K562 (cell line): ENCODE data around the gene MPZL1.

Experiments
- ARNT ChIP-seq, 2 experiments: fragments of 450-650 bp; IDR thresholded peaks; 2 replicates each; pipeline ENCODE4 v1.6.1; 2016; ENCODE audit warnings: mild to moderate bottlenecking in 1 of 2
- EGR1 ChIP-seq: fragments of 450-650 bp; conservative IDR thresholded peaks from 2 replicates; pipeline ENCODE4 v1.6.1; 2017; ENCODE audit warnings: mild to moderate bottlenecking
- EP300 ChIP-seq: IDR thresholded peaks from 2 replicates; pipeline ENCODE4 v1.6.1; 2012; ENCODE audit warnings: low read length, improper control_type of control experiment
- ESRRA ChIP-seq: fragments of 450-650 bp; IDR thresholded peaks from 2 replicates; pipeline ENCODE4 v1.6.1; 2014; ENCODE audit warnings: low read depth, mild to moderate bottlenecking, moderate library complexity, borderline replicate concordance
- HDAC6 ChIP-seq: IDR thresholded peaks from 2 replicates; pipeline ENCODE4 v1.6.1; 2012; ENCODE audit warnings: low read depth, mild to moderate bottlenecking, control low read depth, inconsistent platforms, low read length, moderate library complexity
- MYC ChIP-seq, 2 experiments: fragments of 250-450 bp in 1 of 2; sonication (Bioruptor Pico) in 1 of 2; IDR thresholded peaks; 2 replicates each; pipeline versions ENCODE4 v1.5.1 to v1.6.1; 2012 to 2021; ENCODE audit warnings: low read depth in 2 of 2, borderline replicate concordance in 1 of 2, improper control_type of control experiment in 1 of 2, low read length in 1 of 2, mild to moderate bottlenecking in 1 of 2, moderate library complexity in 1 of 2
- NFE2L1 ChIP-seq: fragments of 450-650 bp; IDR thresholded peaks from 2 replicates; pipeline ENCODE4 v1.6.1; 2016; ENCODE audit warnings: missing genetic modification characterization, low read depth, mild to moderate bottlenecking, missing compliant biosample characterization, moderate library complexity, borderline replicate concordance
- TGIF2 ChIP-seq: sonication (generic); formaldehyde crosslinking; IDR thresholded peaks from 2 replicates; pipeline ENCODE4 v1.8.1; 2022; ENCODE audit warnings: mild to moderate bottlenecking, missing genetic modification reagents, moderate library complexity
- YY1 ChIP-seq, 3 experiments: IDR thresholded peaks; 2 replicates each; pipeline ENCODE4 v1.6.1; 2011; ENCODE audit warnings: low read length in 2 of 3, mild to moderate bottlenecking in 2 of 3, moderate library complexity in 2 of 3, borderline replicate concordance in 1 of 3, control low read depth in 1 of 3, low read depth in 1 of 3; ENCODE audit not compliant: insufficient read depth in 3 of 3, insufficient replicate concordance in 2 of 3, control insufficient read depth in 1 of 3, insufficient read length in 1 of 3; ENCODE audit errors: extremely low read depth in 1 of 3
- ZBTB8A ChIP-seq: fragments of 450-650 bp; IDR thresholded peaks from 2 replicates; pipeline ENCODE4 v1.6.1; 2018; ENCODE audit warnings: mild to moderate bottlenecking, moderate library complexity; ENCODE audit not compliant: partially characterized antibody
- TF ChIP-seq, protein P1 (sequence below): fragments of 250-450 bp; sonication (Bioruptor Pico); IDR thresholded peaks from 2 replicates; pipeline ENCODE4 v1.5.0; 2021
- TF ChIP-seq, protein P2 (sequence below), 3 experiments: IDR thresholded peaks in 2 of 3; conservative IDR thresholded peaks in 1 of 3; 2 replicates each; pipeline ENCODE4 v1.5.1; 2011 to 2012; ENCODE audit warnings: low read length in 3 of 3, mild to moderate bottlenecking in 3 of 3, control low read depth in 2 of 3, improper control_type of control experiment in 1 of 3, inconsistent platforms in 1 of 3, low read depth in 1 of 3, mixed read lengths in 1 of 3, moderate library complexity in 1 of 3; ENCODE audit not compliant: insufficient read depth in 2 of 3

DNA sequence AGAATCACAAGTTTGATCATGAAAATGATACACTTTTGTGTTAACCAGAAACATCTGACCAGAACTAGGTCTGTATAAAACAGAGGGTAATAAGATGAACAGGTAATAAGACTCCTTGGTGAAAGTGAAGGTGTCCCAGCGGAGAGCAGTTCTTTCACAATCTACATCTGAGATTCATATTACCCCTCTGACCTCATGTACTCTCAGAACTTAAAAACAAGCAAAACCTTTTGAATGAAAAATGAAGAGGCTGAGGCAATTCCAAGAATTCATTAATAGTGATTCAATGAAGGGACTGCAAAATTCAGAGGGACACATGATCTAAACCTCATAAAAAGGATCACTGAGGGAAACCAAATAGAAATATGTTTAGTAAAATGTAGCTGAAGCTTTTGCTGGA, 10.9 kb upstream of the MPZL1 start:
- TF ChIP-seq, protein P1, sequence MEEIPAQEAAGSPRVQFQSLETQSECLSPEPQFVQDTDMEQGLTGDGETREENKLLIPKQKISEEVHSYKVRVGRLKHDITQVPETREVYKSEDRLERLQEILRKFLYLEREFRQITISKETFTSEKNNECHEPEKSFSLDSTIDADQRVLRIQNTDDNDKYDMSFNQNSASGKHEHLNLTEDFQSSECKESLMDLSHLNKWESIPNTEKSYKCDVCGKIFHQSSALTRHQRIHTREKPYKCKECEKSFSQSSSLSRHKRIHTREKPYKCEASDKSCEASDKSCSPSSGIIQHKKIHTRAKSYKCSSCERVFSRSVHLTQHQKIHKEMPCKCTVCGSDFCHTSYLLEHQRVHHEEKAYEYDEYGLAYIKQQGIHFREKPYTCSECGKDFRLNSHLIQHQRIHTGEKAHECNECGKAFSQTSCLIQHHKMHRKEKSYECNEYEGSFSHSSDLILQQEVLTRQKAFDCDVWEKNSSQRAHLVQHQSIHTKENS (CRISPR knock-in tag): no peak
- no peak for TF ChIP-seq HDAC6
- TF ChIP-seq, protein P2, sequence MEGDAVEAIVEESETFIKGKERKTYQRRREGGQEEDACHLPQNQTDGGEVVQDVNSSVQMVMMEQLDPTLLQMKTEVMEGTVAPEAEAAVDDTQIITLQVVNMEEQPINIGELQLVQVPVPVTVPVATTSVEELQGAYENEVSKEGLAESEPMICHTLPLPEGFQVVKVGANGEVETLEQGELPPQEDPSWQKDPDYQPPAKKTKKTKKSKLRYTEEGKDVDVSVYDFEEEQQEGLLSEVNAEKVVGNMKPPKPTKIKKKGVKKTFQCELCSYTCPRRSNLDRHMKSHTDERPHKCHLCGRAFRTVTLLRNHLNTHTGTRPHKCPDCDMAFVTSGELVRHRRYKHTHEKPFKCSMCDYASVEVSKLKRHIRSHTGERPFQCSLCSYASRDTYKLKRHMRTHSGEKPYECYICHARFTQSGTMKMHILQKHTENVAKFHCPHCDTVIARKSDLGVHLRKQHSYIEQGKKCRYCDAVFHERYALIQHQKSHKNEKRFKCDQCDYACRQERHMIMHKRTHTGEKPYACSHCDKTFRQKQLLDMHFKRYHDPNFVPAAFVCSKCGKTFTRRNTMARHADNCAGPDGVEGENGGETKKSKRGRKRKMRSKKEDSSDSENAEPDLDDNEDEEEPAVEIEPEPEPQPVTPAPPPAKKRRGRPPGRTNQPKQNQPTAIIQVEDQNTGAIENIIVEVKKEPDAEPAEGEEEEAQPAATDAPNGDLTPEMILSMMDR (IDR thresholded peaks at IDR 0.05 in 2 of 3, conservative IDR thresholded peaks at IDR 0.05 in 1 of 3; ENCODE audit: insufficient read depth in 2 of 3, low read depth in 1 of 3, low read length in 3 of 3): no peak
- no peak for TF ChIP-seq ESRRA
- TF ChIP-seq YY1 (IDR thresholded peaks at IDR 0.05; ENCODE audit: borderline replicate concordance in 1 of 3, control insufficient read depth in 1 of 3, extremely low read depth in 1 of 3, insufficient read depth in 3 of 3, insufficient read length in 1 of 3, insufficient replicate concordance in 2 of 3, low read depth in 1 of 3, low read length in 2 of 3): no peak
- TF ChIP-seq ZBTB8A: no peak
- TF ChIP-seq EGR1: no peak
- no peak for TF ChIP-seq TGIF2 (CRISPR knock-in tag)
- no peak for TF ChIP-seq NFE2L1 (tag)
- no peak for TF ChIP-seq EP300
- no peak for TF ChIP-seq MYC (IDR thresholded peaks at IDR 0.05; ENCODE audit: low read depth, low read length)
- no peak for TF ChIP-seq MYC (CRISPR knock-in tag; IDR thresholded peaks at IDR 0.05; ENCODE audit: borderline replicate concordance, low read depth)
- TF ChIP-seq ARNT (IDR thresholded peaks at IDR 0.05): no peak
